Mammary epithelial cell (primary cell): ENCODE data around the gene ALG8.

Experiments used
- EZH2 ChIP-seq: IDR thresholded peaks from 2 replicates; pipeline ENCODE4 v1.6.1; 2012; ENCODE audit warnings: low read length, inconsistent platforms, borderline replicate concordance
- TF ChIP-seq, protein P1 (sequence below), 2 donors: IDR thresholded peaks in 1 of 2; conservative IDR thresholded peaks in 1 of 2; 2 replicates each; pipeline ENCODE4 v1.5.1; 2011 to 2012; ENCODE audit warnings: inconsistent platforms in 2 of 2, low read length in 2 of 2, mild to moderate bottlenecking in 2 of 2, control low read depth in 1 of 2, low read depth in 1 of 2; ENCODE audit not compliant: insufficient read depth in 1 of 2; ENCODE audit errors: extremely low read depth in 1 of 2

DNA sequence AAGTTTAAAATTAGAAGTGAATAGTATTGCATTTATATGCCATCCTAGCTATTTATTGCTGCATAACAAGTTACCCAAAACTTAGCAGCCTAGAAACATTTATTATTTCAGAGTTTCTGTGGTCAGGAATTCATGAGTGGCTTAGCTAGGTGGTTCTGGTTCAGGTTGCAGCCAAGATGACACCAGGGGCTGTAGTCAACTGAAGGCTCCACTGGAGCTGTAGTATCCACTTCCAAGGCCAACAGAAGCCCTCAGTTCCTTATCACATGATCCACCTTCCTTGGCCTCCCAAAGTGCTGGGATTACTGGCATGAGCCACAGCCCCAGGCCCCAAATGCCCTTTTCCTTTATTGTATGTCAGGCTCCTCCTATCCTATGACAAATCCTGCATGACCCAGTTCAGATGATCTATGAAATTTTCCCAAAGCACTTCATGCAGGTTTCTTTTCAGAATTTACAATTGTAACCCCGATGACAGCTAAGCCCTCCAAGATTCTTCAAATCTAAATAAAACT is 6.1 kb upstream of the ALG8 start:
- TF ChIP-seq, protein P1, sequence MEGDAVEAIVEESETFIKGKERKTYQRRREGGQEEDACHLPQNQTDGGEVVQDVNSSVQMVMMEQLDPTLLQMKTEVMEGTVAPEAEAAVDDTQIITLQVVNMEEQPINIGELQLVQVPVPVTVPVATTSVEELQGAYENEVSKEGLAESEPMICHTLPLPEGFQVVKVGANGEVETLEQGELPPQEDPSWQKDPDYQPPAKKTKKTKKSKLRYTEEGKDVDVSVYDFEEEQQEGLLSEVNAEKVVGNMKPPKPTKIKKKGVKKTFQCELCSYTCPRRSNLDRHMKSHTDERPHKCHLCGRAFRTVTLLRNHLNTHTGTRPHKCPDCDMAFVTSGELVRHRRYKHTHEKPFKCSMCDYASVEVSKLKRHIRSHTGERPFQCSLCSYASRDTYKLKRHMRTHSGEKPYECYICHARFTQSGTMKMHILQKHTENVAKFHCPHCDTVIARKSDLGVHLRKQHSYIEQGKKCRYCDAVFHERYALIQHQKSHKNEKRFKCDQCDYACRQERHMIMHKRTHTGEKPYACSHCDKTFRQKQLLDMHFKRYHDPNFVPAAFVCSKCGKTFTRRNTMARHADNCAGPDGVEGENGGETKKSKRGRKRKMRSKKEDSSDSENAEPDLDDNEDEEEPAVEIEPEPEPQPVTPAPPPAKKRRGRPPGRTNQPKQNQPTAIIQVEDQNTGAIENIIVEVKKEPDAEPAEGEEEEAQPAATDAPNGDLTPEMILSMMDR (conservative IDR thresholded peaks at IDR 0.05 in 1 of 2, IDR thresholded peaks at IDR 0.05 in 1 of 2; ENCODE audit: extremely low read depth in 1 of 2, insufficient read depth in 1 of 2, low read depth in 1 of 2, low read length in 2 of 2), result no peak
- no peak for TF ChIP-seq EZH2
